Uterus (tissue), 2 donors: ENCODE measurements around the gene AGPS.

Experiments used
- CTCF ChIP-seq, 4 experiments: fragments of 200-600 bp in 2 of 4; fragments of 450-650 bp in 2 of 4; sonication (generic) in 2 of 4; IDR thresholded peaks; one replicate each; pipeline ENCODE4 v1.5.1; 2016 to 2019; ENCODE audit warnings: antibody characterized with exemption in 4 of 4, mild to moderate bottlenecking in 2 of 4, moderate library complexity in 1 of 4
- POLR2A ChIP-seq, 2 donors: fragments of 450-650 bp; IDR thresholded peaks; one replicate each; pipeline ENCODE4 v1.6.1; 2016; ENCODE audit warnings: antibody characterized with exemption in 2 of 2, mild to moderate bottlenecking in 1 of 2, moderate library complexity in 1 of 2

GRCh38 chr2:177554365-177554764 is 161.8 kb downstream of the AGPS start:
- TF ChIP-seq POLR2A (IDR thresholded peaks at IDR 0.05): no peak
- no peak for TF ChIP-seq CTCF (IDR thresholded peaks at IDR 0.05)
